Neuronal stem cell (in vitro differentiated cells): ENCODE data around the gene FAM228B.

Source experiments
- DNase-seq: peaks from one replicate; pipeline ENCODE4 v3.0.0-alpha.2; 2013; ENCODE audit warnings: low spot score
- H2AFZ ChIP-seq: one replicate; pipeline ENCODE4 v1.6.1; 2013; ENCODE audit warnings: mild to moderate bottlenecking, low read length, inconsistent platforms
- H2AK5ac ChIP-seq: 2 replicates; pipeline ENCODE4 v1.6.1; 2013; ENCODE audit warnings: low read depth, mild to moderate bottlenecking, inconsistent platforms, low read length, moderate library complexity, mixed read lengths
- H2BK120ac ChIP-seq: 2 replicates; pipeline ENCODE4 v1.6.1; 2013; ENCODE audit warnings: low read depth, mild to moderate bottlenecking, inconsistent platforms, low read length, moderate library complexity, mixed read lengths
- H2BK12ac ChIP-seq: one replicate; pipeline ENCODE4 v1.6.1; 2013; ENCODE audit warnings: low read length, inconsistent platforms
- H2BK15ac ChIP-seq: 2 replicates; pipeline ENCODE4 v1.6.1; 2013; ENCODE audit warnings: mild to moderate bottlenecking, low read length, inconsistent platforms, mixed read lengths
- H2BK5ac ChIP-seq: one replicate; pipeline ENCODE4 v1.6.1; 2013; ENCODE audit warnings: inconsistent platforms, mild to moderate bottlenecking, low read length, moderate library complexity
- H3K14ac ChIP-seq: one replicate; pipeline ENCODE4 v1.6.1; 2013; ENCODE audit warnings: low read length, inconsistent platforms
- H3K18ac ChIP-seq: 2 replicates; pipeline ENCODE4 v1.6.1; 2013; ENCODE audit warnings: low read length, inconsistent platforms
- H3K23ac ChIP-seq: 2 replicates; pipeline ENCODE4 v1.6.1; 2013; ENCODE audit warnings: low read depth, mild to moderate bottlenecking, mixed read lengths, low read length, inconsistent platforms; ENCODE audit not compliant: poor library complexity
- H3K27ac ChIP-seq: replicated peaks from 3 replicates; pipeline ENCODE4 v1.5.1; 2013; ENCODE audit warnings: low read length, inconsistent platforms
- H3K27me3 ChIP-seq, 3 experiments: 2 replicates each; pipeline ENCODE4 v1.6.1; 2013; ENCODE audit warnings: low read length in 3 of 3, mild to moderate bottlenecking in 2 of 3, inconsistent platforms in 1 of 3, low read depth in 1 of 3, mixed read lengths in 1 of 3, moderate library complexity in 1 of 3; ENCODE audit not compliant: control insufficient read depth in 3 of 3, insufficient read depth in 3 of 3
- H3K36me3 ChIP-seq, 2 donors: replicated peaks in 1 of 2; 2 replicates each; pipeline ENCODE4 v1.6.1; 2013; ENCODE audit warnings: low read length in 2 of 2; ENCODE audit not compliant: control insufficient read depth in 2 of 2, insufficient read depth in 2 of 2
- H3K4ac ChIP-seq: 2 replicates; pipeline ENCODE4 v1.6.1; 2013; ENCODE audit warnings: inconsistent platforms, mild to moderate bottlenecking, low read length, moderate library complexity
- H3K4me1 ChIP-seq, 2 donors: 1 replicate in 1 of 2; 2 replicates in 1 of 2; pipeline ENCODE4 v1.6.1; 2013; ENCODE audit warnings: low read length in 2 of 2, low read depth in 1 of 2; ENCODE audit not compliant: control insufficient read depth in 2 of 2, insufficient read depth in 1 of 2
- H3K4me2 ChIP-seq: one replicate; pipeline ENCODE4 v1.6.1; 2013; ENCODE audit warnings: mild to moderate bottlenecking, low read length, inconsistent platforms; ENCODE audit not compliant: insufficient read depth, poor library complexity, severe bottlenecking
- H3K4me3 ChIP-seq, 2 donors: 2 replicates each; pipeline ENCODE4 v1.5.1; 2013; ENCODE audit warnings: low read length in 2 of 2, mild to moderate bottlenecking in 2 of 2, inconsistent platforms in 1 of 2, moderate library complexity in 1 of 2
- H3K79me1 ChIP-seq: one replicate; pipeline ENCODE4 v1.6.1; 2013; ENCODE audit warnings: low read depth, mild to moderate bottlenecking, inconsistent platforms, low read length, moderate library complexity
- H3K9ac ChIP-seq: one replicate; pipeline ENCODE4 v1.6.1; 2013; ENCODE audit warnings: mild to moderate bottlenecking, low read depth, low read length, inconsistent platforms; ENCODE audit not compliant: poor library complexity
- H3K9me3 ChIP-seq, 2 donors: replicated peaks in 1 of 2; 2 replicates each; pipeline versions ENCODE3 to v1.6.1; 2013; ENCODE audit warnings: low read length in 2 of 2, mild to moderate bottlenecking in 2 of 2, inconsistent platforms in 1 of 2, low read depth in 1 of 2, mixed read lengths in 1 of 2, moderate library complexity in 1 of 2; ENCODE audit not compliant: control insufficient read depth in 2 of 2, insufficient read depth in 1 of 2
- H4K8ac ChIP-seq: one replicate; pipeline ENCODE4 v1.6.1; 2013; ENCODE audit warnings: low read depth, mild to moderate bottlenecking, inconsistent platforms, low read length, moderate library complexity
- H4K91ac ChIP-seq: one replicate; pipeline ENCODE4 v1.6.1; 2013; ENCODE audit warnings: low read length, low read depth, mild to moderate bottlenecking, inconsistent platforms; ENCODE audit not compliant: poor library complexity
- WGBS, 2 donors: extraction: QIAGEN DNeasy Blood & Tissue Kit; methylation state at CpG; one replicate each; pipeline ENCODE4 v1.1.7; 2013; ENCODE audit warnings: missing lambda C conversion rate in 2 of 2, mixed read lengths in 1 of 2; ENCODE audit not compliant: insufficient read length in 2 of 2, insufficient replicate concordance in 1 of 2; ENCODE audit errors: extremely low coverage in 2 of 2; 5-methylcytosine and 5-hydroxymethylcytosine counted together

Gene FAM228B

DNA sequence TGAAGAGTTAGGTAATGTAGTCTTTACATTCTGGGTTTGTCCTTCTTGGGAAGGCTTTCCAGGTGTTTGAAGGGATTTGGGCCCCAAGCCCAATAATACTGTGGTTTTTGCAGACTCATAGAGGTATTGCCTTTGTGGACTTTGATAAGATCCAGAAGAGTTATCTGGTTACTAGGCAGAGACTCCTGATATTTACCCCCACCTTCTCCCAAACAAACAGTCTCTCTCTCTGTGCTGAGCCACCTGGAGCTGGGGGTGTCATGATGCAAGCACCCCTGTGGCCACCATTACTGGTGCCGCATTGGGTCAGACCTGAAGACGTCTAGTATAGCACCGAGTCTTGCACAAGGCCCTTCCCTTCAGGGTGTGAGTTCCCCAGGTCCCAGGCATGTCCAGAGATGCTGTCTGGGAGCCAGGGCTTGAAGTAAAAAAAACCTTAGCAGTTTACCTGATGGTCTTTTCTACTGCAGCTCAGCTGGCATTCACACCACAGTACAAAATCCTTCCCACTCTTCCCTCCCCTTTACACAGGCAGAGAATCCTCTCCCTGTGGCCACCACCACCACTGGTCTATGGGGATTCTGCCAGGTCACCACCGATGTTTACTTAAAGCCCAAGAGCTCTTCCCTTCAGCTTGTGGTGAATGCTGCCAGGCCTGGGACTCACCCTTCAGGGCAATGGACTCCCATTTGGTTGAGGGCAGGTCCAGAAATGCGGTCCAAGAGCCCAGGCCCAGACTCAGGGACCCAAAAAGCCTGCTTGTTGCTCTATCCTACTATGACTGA lies 29.3 kb downstream of the FAM228B start:
- no peak overlapping the region for H4K91ac ChIP-seq
- H2AK5ac ChIP-seq = no peak overlapping the region
- no peak overlapping the region for H3K27ac ChIP-seq
- H2BK15ac ChIP-seq = no peak overlapping the region
- H3K9me3 ChIP-seq = peaks cover 0 to 4% of the 10 kb centered on the region in 2 donors
- no peak overlapping the region for H3K4me2 ChIP-seq
- no peak overlapping the region for H3K4me3 ChIP-seq
- DNase-seq = no peak
- H2AFZ ChIP-seq = no peak overlapping the region
- no peak overlapping the region for H4K8ac ChIP-seq
- WGBS, 2 donors = no CpG with 5 or more reads among the region's 5 CpGs
- no peak overlapping the region for H3K4ac ChIP-seq
- H3K79me1 ChIP-seq = no peaks in the 10 kb centered on the region
- no peak overlapping the region for H3K9ac ChIP-seq
- H3K27me3 ChIP-seq = peaks cover 0 to 4% (median 0%) of the 10 kb centered on the region in 3 experiments
- H3K14ac ChIP-seq = no peak overlapping the region
- peaks cover 0 to 5% of the 10 kb centered on the region in 2 donors for H3K36me3 ChIP-seq
- H3K18ac ChIP-seq = no peak overlapping the region
- no peak overlapping the region for H3K23ac ChIP-seq
- H2BK120ac ChIP-seq = no peak overlapping the region
- no peak overlapping the region for H2BK12ac ChIP-seq
- no peak overlapping the region for H2BK5ac ChIP-seq
- no peaks in the 10 kb centered on the region for H3K4me1 ChIP-seq

GRCh38 chr2:24153478-24153877 lies 30.2 kb downstream of the FAM228B start:
- H3K36me3 ChIP-seq = peaks cover 0 to 2% of the 10 kb centered on the region in 2 donors
- no peak overlapping the region for H2BK15ac ChIP-seq
- no peak overlapping the region for H3K4me2 ChIP-seq
- no peak for DNase-seq
- WGBS, 2 donors = no CpG with 5 or more reads among the region's 4 CpGs
- no peak overlapping the region for H3K27ac ChIP-seq
- H3K4me1 ChIP-seq = no peaks in the 10 kb centered on the region
- no peak overlapping the region for H2AFZ ChIP-seq
- H3K9ac ChIP-seq = no peak overlapping the region
- no peak overlapping the region for H3K14ac ChIP-seq
- peaks cover 0 to 4% (median 0%) of the 10 kb centered on the region in 3 experiments for H3K27me3 ChIP-seq
- no peaks in the 10 kb centered on the region for H3K79me1 ChIP-seq
- no peak overlapping the region for H2AK5ac ChIP-seq
- H4K91ac ChIP-seq = no peak overlapping the region
- H3K4me3 ChIP-seq = no peak overlapping the region
- H3K18ac ChIP-seq = no peak overlapping the region
- no peak overlapping the region for H4K8ac ChIP-seq
- H3K4ac ChIP-seq = no peak overlapping the region
- H3K23ac ChIP-seq = no peak overlapping the region
- H2BK12ac ChIP-seq = no peak overlapping the region
- H2BK120ac ChIP-seq = no peak overlapping the region
- no peaks in the 10 kb centered on the region for H3K9me3 ChIP-seq
- H2BK5ac ChIP-seq = no peak overlapping the region

GRCh38 chr2:24158131-24158530 lies 34.9 kb downstream of the FAM228B start:
- H3K9ac ChIP-seq = no peak overlapping the region
- no peaks in the 10 kb centered on the region for H3K4me1 ChIP-seq
- H3K4me2 ChIP-seq = no peak overlapping the region
- H2BK15ac ChIP-seq = no peak overlapping the region
- H3K27ac ChIP-seq = no peak overlapping the region
- H3K18ac ChIP-seq = no peak overlapping the region
- H3K4me3 ChIP-seq = no peak overlapping the region
- H4K91ac ChIP-seq = no peak overlapping the region
- H3K23ac ChIP-seq = no peak overlapping the region
- no peak for DNase-seq
- H4K8ac ChIP-seq = no peak overlapping the region
- H2AFZ ChIP-seq = no peak overlapping the region
- H3K79me1 ChIP-seq = no peaks in the 10 kb centered on the region
- no CpG with 5 or more reads among the region's 5 CpGs for WGBS, 2 donors
- no peak overlapping the region for H3K14ac ChIP-seq
- H2AK5ac ChIP-seq = no peak overlapping the region
- no peak overlapping the region for H2BK5ac ChIP-seq
- peaks cover 0 to 4% (median 0%) of the 10 kb centered on the region in 3 experiments for H3K27me3 ChIP-seq
- peaks cover 0 to 12% of the 10 kb centered on the region in 2 donors for H3K9me3 ChIP-seq
- H2BK12ac ChIP-seq = no peak overlapping the region
- H3K36me3 ChIP-seq = no peaks in the 10 kb centered on the region
- no peak overlapping the region for H3K4ac ChIP-seq
- no peak overlapping the region for H2BK120ac ChIP-seq

DNA sequence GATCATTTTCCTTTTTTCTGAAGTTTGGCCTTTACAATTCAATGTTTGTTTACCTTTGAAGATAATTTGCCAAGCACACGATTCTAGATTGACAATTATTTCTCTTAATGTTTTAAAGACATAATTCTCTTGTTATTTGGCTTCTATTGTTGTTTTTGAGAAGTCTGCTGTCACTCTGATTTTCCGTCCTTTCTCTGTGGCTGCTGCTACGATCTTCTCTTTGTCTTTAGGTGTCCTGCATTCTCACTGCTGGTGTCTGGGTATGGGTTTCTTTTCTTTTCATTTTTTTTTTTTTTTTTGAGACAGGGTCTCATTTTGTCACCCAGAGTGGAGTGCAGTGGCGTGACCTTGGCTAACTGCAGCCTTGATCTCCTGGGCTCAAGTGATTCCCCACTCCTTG lies 36.4 kb downstream of the FAM228B start:
- Histone ChIP-seq H2AFZ (no peak overlapping the region), H3K23ac (no peak overlapping the region), H3K4me3 (no peak overlapping the region), H3K14ac (no peak overlapping the region), H2BK5ac (no peak overlapping the region), H2BK15ac (no peak overlapping the region), H3K9ac (no peak overlapping the region), H2BK12ac (no peak overlapping the region), H3K18ac (no peak overlapping the region), H3K4me1 (no peaks in the 10 kb centered on the region), H3K4me2 (no peak overlapping the region), H3K9me3 (peaks cover 0 to 14% of the 10 kb centered on the region in 2 donors), H3K36me3 (no peaks in the 10 kb centered on the region), H2BK120ac (no peak overlapping the region), H4K91ac (no peak overlapping the region), H3K27ac (no peak overlapping the region), H4K8ac (no peak overlapping the region), H3K4ac (no peak overlapping the region), H2AK5ac (no peak overlapping the region), H3K79me1 (no peaks in the 10 kb centered on the region), H3K27me3 (no peaks in the 10 kb centered on the region)
- no peak for DNase-seq
- WGBS, 2 donors = no CpG with 5 or more reads among the region's 4 CpGs
